ENCODE data around the gene L2HGDH.

The L2HGDH gene

GRCh38 chr14:50262865-50263264, 49.2 kb downstream of the L2HGDH start:
- H3K79me1 ChIP-seq (ENCODE audit: low read depth, low read length): no peaks in the 10 kb centered on the region
- no peak for DNase-seq (ENCODE audit: low spot score)
- no peaks in the 10 kb centered on the region for H3K9me3 ChIP-seq (replicated peaks in 1 of 2; ENCODE audit: control insufficient read depth in 2 of 2, insufficient read depth in 1 of 2, low read depth in 1 of 2, low read length in 2 of 2)
- no peak overlapping the region for H2AFZ ChIP-seq (ENCODE audit: low read length)
- no peak overlapping the region for H3K4me3 ChIP-seq (ENCODE audit: low read length in 2 of 2)
- H3K18ac ChIP-seq (ENCODE audit: low read length): no peak overlapping the region
- H4K8ac ChIP-seq (ENCODE audit: low read depth, low read length): no peak overlapping the region
- no peak overlapping the region for H2BK12ac ChIP-seq (ENCODE audit: low read length)
- peaks cover 5 to 39% of the 10 kb centered on the region in 2 donors for H3K36me3 ChIP-seq (replicated peaks in 1 of 2; ENCODE audit: control insufficient read depth in 2 of 2, insufficient read depth in 2 of 2, low read length in 2 of 2)
- no peak overlapping the region for H4K91ac ChIP-seq (ENCODE audit: low read depth, low read length, poor library complexity)
- no peak overlapping the region for H2BK15ac ChIP-seq (ENCODE audit: low read length)
- no CpG with 5 or more reads among the region's 2 CpGs for WGBS, 2 donors (ENCODE audit: extremely low coverage in 2 of 2, insufficient read length in 2 of 2, insufficient replicate concordance in 1 of 2)
- no peak overlapping the region for H3K14ac ChIP-seq (ENCODE audit: low read length)
- H2BK120ac ChIP-seq (ENCODE audit: low read depth, low read length): no peak overlapping the region
- H3K4ac ChIP-seq (ENCODE audit: low read length): no peak overlapping the region
- H3K27ac ChIP-seq (replicated peaks; ENCODE audit: low read length): no peak overlapping the region
- H3K4me2 ChIP-seq (ENCODE audit: insufficient read depth, low read length, poor library complexity, severe bottlenecking): no peak overlapping the region
- H2AK5ac ChIP-seq (ENCODE audit: low read depth, low read length): no peak overlapping the region
- H3K23ac ChIP-seq (ENCODE audit: low read depth, low read length, poor library complexity): no peak overlapping the region
- no peaks in the 10 kb centered on the region for H3K27me3 ChIP-seq (ENCODE audit: control insufficient read depth in 3 of 3, insufficient read depth in 3 of 3, low read depth in 1 of 3, low read length in 3 of 3)
- no peak overlapping the region for H3K9ac ChIP-seq (ENCODE audit: low read depth, low read length, poor library complexity)
- H2BK5ac ChIP-seq (ENCODE audit: low read length): no peak overlapping the region
- no peaks in the 10 kb centered on the region for H3K4me1 ChIP-seq (ENCODE audit: control insufficient read depth in 2 of 2, insufficient read depth in 1 of 2, low read depth in 1 of 2, low read length in 2 of 2)

GRCh38 chr14:50260511-50260910, 51.5 kb downstream of the L2HGDH start:
- Histone ChIP-seq H3K36me3 (replicated peaks in 1 of 2; ENCODE audit: control insufficient read depth in 2 of 2, insufficient read depth in 2 of 2, low read length in 2 of 2) (peaks cover 5 to 27% of the 10 kb centered on the region in 2 donors), H2AK5ac (ENCODE audit: low read depth, low read length) (no peak overlapping the region), H2AFZ (ENCODE audit: low read length) (no peak overlapping the region), H3K14ac (ENCODE audit: low read length) (no peak overlapping the region), H4K91ac (ENCODE audit: low read depth, low read length, poor library complexity) (no peak overlapping the region), H3K9me3 (replicated peaks in 1 of 2; ENCODE audit: control insufficient read depth in 2 of 2, insufficient read depth in 1 of 2, low read depth in 1 of 2, low read length in 2 of 2) (no peaks in the 10 kb centered on the region), H3K9ac (ENCODE audit: low read depth, low read length, poor library complexity) (no peak overlapping the region), H3K4me3 (ENCODE audit: low read length in 2 of 2) (no peak overlapping the region), H2BK15ac (ENCODE audit: low read length) (no peak overlapping the region), H4K8ac (ENCODE audit: low read depth, low read length) (no peak overlapping the region), H3K27me3 (ENCODE audit: control insufficient read depth in 3 of 3, insufficient read depth in 3 of 3, low read depth in 1 of 3, low read length in 3 of 3) (no peaks in the 10 kb centered on the region), H3K79me1 (ENCODE audit: low read depth, low read length) (no peaks in the 10 kb centered on the region), H2BK120ac (ENCODE audit: low read depth, low read length) (no peak overlapping the region), H3K4me1 (ENCODE audit: control insufficient read depth in 2 of 2, insufficient read depth in 1 of 2, low read depth in 1 of 2, low read length in 2 of 2) (no peaks in the 10 kb centered on the region), H2BK12ac (ENCODE audit: low read length) (no peak overlapping the region), H3K4ac (ENCODE audit: low read length) (no peak overlapping the region), H3K18ac (ENCODE audit: low read length) (no peak overlapping the region), H2BK5ac (ENCODE audit: low read length) (no peak overlapping the region), H3K27ac (replicated peaks; ENCODE audit: low read length) (no peak overlapping the region), H3K23ac (ENCODE audit: low read depth, low read length, poor library complexity) (no peak overlapping the region), H3K4me2 (ENCODE audit: insufficient read depth, low read length, poor library complexity, severe bottlenecking) (no peak overlapping the region)
- DNase-seq (ENCODE audit: low spot score): no peak
- WGBS, 2 donors (ENCODE audit: extremely low coverage in 2 of 2, insufficient read length in 2 of 2, insufficient replicate concordance in 1 of 2): no CpG with 5 or more reads among the region's 3 CpGs

DNA sequence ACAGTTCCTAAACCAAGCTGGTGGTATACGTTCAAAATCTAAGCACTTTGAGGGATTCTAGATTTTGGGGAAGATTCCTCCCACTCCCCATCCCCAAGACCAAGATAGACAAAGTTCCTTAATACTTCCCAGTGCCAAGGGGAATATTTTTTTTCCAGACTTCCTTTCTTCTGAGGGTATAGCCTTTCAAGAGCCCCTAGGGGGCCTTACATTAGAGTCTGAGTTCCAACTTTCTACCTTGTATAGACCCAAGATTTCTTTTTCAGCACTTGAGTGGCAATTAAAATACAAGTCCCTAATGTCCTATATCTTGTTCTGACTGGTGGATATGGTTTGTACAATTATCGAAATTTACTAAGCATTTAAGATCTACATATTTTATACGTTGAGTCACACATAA, 52.0 kb downstream of the L2HGDH start:
- H3K14ac ChIP-seq (ENCODE audit: low read length): no peak overlapping the region
- no peaks in the 10 kb centered on the region for H3K27me3 ChIP-seq (ENCODE audit: control insufficient read depth in 3 of 3, insufficient read depth in 3 of 3, low read depth in 1 of 3, low read length in 3 of 3)
- H3K4me3 ChIP-seq (ENCODE audit: low read length in 2 of 2): no peak overlapping the region
- H3K4me1 ChIP-seq (ENCODE audit: control insufficient read depth in 2 of 2, insufficient read depth in 1 of 2, low read depth in 1 of 2, low read length in 2 of 2): no peaks in the 10 kb centered on the region
- no CpG with 5 or more reads among the region's 3 CpGs for WGBS, 2 donors (ENCODE audit: extremely low coverage in 2 of 2, insufficient read length in 2 of 2, insufficient replicate concordance in 1 of 2)
- H2BK5ac ChIP-seq (ENCODE audit: low read length): no peak overlapping the region
- H4K91ac ChIP-seq (ENCODE audit: low read depth, low read length, poor library complexity): no peak overlapping the region
- no peak overlapping the region for H3K4ac ChIP-seq (ENCODE audit: low read length)
- no peak overlapping the region for H3K4me2 ChIP-seq (ENCODE audit: insufficient read depth, low read length, poor library complexity, severe bottlenecking)
- no peak overlapping the region for H2AK5ac ChIP-seq (ENCODE audit: low read depth, low read length)
- H2AFZ ChIP-seq (ENCODE audit: low read length): no peak overlapping the region
- DNase-seq (ENCODE audit: low spot score): no peak
- H3K36me3 ChIP-seq (replicated peaks in 1 of 2; ENCODE audit: control insufficient read depth in 2 of 2, insufficient read depth in 2 of 2, low read length in 2 of 2): peaks cover 5 to 26% of the 10 kb centered on the region in 2 donors
- H3K27ac ChIP-seq (replicated peaks; ENCODE audit: low read length): no peak overlapping the region
- no peak overlapping the region for H2BK12ac ChIP-seq (ENCODE audit: low read length)
- H2BK120ac ChIP-seq (ENCODE audit: low read depth, low read length): no peak overlapping the region
- no peak overlapping the region for H4K8ac ChIP-seq (ENCODE audit: low read depth, low read length)
- no peaks in the 10 kb centered on the region for H3K9me3 ChIP-seq (replicated peaks in 1 of 2; ENCODE audit: control insufficient read depth in 2 of 2, insufficient read depth in 1 of 2, low read depth in 1 of 2, low read length in 2 of 2)
- H3K9ac ChIP-seq (ENCODE audit: low read depth, low read length, poor library complexity): no peak overlapping the region
- no peaks in the 10 kb centered on the region for H3K79me1 ChIP-seq (ENCODE audit: low read depth, low read length)
- H3K18ac ChIP-seq (ENCODE audit: low read length): no peak overlapping the region
- no peak overlapping the region for H2BK15ac ChIP-seq (ENCODE audit: low read length)
- no peak overlapping the region for H3K23ac ChIP-seq (ENCODE audit: low read depth, low read length, poor library complexity)

GRCh38 chr14:50257732-50258131, 54.3 kb downstream of the L2HGDH start:
- Histone ChIP-seq H3K27ac (replicated peaks; ENCODE audit: low read length) (no peak overlapping the region), H2BK15ac (ENCODE audit: low read length) (no peak overlapping the region), H4K91ac (ENCODE audit: low read depth, low read length, poor library complexity) (no peak overlapping the region), H3K27me3 (ENCODE audit: control insufficient read depth in 3 of 3, insufficient read depth in 3 of 3, low read depth in 1 of 3, low read length in 3 of 3) (no peaks in the 10 kb centered on the region), H3K9me3 (replicated peaks in 1 of 2; ENCODE audit: control insufficient read depth in 2 of 2, insufficient read depth in 1 of 2, low read depth in 1 of 2, low read length in 2 of 2) (no peaks in the 10 kb centered on the region), H3K4ac (ENCODE audit: low read length) (no peak overlapping the region), H4K8ac (ENCODE audit: low read depth, low read length) (no peak overlapping the region), H3K4me1 (ENCODE audit: control insufficient read depth in 2 of 2, insufficient read depth in 1 of 2, low read depth in 1 of 2, low read length in 2 of 2) (no peaks in the 10 kb centered on the region), H3K79me1 (ENCODE audit: low read depth, low read length) (no peaks in the 10 kb centered on the region), H2BK120ac (ENCODE audit: low read depth, low read length) (no peak overlapping the region), H2BK5ac (ENCODE audit: low read length) (no peak overlapping the region), H2AK5ac (ENCODE audit: low read depth, low read length) (no peak overlapping the region), H3K18ac (ENCODE audit: low read length) (no peak overlapping the region), H3K36me3 (replicated peaks in 1 of 2; ENCODE audit: control insufficient read depth in 2 of 2, insufficient read depth in 2 of 2, low read length in 2 of 2) (peaks cover 0 to 27% of the 10 kb centered on the region in 2 donors), H3K23ac (ENCODE audit: low read depth, low read length, poor library complexity) (no peak overlapping the region), H2AFZ (ENCODE audit: low read length) (no peak overlapping the region), H2BK12ac (ENCODE audit: low read length) (no peak overlapping the region), H3K4me2 (ENCODE audit: insufficient read depth, low read length, poor library complexity, severe bottlenecking) (no peak overlapping the region), H3K9ac (ENCODE audit: low read depth, low read length, poor library complexity) (no peak overlapping the region), H3K14ac (ENCODE audit: low read length) (no peak overlapping the region), H3K4me3 (ENCODE audit: low read length in 2 of 2) (no peak overlapping the region)
- no peak for DNase-seq (ENCODE audit: low spot score)
- no CpG with 5 or more reads among the region's 2 CpGs for WGBS, 2 donors (ENCODE audit: extremely low coverage in 2 of 2, insufficient read length in 2 of 2, insufficient replicate concordance in 1 of 2)
